Measurements from ENCODE around the gene MAN1B1.
"Not testable (repeated sequence)": the region's sequence is repeated elsewhere in the genome, so short reads cannot be mapped to it uniquely, and the experiment has no call there.

MAN1B1 gene

DNA sequence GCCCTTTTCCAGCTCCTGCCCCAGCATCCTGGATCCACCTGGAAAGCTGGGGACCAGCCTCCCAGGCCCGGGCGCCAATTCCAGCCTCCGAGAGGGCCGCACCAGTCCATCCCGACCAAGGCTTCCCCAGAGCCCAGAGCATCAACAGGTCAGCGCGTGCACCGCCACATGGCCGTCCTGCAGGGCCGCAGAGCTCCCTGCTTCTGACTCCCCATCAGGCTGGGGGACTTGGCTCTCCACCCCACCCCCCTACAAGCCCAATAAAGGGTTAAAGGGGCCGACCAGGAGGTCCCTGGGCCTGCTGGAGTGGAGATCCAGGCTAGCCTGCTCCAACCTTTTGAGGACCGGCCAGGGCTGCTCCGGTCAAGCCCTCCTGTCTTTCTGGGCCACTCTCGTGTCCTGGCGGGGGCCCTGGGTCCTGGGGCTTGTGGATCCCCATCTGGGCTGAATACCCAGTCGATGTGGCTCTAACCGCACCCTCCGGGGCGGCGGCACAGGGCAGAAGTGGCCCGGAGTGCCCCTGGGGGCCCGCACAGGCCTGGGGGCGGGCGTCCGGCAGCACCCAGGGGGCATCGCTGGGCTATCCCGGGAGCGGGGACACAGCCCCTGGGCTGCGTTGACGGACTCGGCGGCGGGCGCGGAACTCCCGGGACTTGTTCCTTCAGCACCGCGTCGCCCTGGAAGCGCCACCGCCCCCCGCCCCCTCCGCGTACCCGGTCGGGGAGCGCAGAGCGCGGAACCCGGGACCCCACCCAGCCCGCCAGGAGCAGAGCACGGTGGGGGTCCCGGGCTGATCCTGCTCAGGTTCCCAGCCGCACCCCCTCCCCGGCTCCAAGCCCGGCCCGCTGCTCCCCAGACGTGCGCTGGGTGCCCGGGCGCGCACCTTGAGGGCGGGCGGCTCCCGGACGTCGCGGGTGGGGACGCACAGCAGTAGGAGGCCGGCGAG, 33.5 kb upstream of the MAN1B1 start:
- DNase-seq (ENCODE audit: low read depth), result no peak

DNA sequence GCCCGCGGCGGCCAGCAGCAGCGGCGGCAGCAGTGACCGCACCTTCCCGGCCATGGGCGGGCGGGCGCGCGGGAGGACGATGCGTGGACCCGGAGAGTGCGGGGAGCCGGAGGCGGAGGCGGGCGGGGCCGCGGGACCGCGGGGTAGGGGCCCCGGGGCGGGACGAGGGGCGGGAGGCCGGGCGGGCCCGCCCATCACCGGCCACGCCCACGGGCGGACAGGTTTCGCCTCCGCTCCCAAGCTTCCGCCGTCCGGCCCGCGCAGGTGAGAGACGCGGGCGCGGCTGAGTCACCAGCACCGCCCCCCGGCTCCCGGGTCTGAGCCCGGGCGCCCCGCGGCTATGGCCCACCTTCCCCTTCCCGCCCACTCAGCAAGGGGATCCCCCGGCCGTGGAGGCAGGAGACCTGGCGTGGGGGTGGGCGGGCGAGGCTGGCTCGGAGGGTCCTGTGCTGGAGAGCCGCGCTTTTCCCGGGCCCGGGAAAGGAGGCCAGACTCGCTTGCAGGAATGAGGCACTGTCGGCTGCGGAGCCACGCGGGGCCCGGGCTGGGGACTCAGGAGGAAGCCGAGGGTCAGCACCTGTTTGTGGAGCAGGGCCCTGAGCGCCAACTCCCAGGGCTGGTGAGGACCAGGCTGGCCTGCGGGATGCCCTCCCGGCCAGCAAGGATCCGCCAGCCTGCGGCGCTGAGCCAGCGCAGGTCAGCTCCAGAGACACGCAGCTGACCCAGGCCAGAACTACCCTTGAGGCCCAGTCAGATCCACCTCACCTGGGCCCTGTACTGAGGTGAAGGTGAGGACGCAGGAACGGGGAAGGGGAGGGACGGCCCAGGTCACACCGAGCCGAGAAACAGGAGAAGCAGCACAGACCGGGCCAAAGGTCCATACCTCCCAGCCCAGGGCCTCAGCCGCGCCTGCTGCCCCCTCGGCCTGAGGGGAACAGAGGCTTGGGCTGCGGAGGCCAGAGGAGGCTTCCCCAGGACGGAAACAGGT, 32.5 kb upstream of the MAN1B1 start, which contains the start of gene ENTPD2:
TSS of gene ENTPD2 (minus strand) at position 118 of the 988 bp plus-strand sequence. CDS start at position 54, 64 bp downstream.
- DNase-seq (ENCODE audit: low read depth), result no peak

DNA sequence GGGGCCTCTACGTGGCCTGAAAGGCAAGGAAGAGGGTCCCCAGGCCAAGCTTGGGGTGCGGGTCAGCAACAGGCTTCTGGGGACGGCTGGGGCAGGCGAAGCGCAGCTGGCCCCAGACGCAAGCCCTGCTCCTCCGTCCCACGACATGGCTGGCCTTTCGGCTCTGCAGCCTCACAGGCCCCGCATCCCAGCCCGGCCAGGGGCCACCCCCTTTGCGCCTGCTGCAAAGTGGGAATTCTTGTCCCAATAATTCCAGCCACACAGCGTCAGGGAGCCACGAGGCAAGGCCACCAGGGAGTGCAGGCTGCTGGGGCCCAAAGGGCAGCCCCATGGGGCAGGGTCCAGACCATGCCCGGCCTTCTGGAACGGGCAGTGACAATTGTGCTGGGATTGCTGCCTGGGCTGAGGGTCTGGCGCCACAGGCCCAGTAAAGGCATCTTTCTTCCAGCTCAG, 31.8 kb upstream of the MAN1B1 start:
- DNase-seq (ENCODE audit: low read depth), result no peak

DNA sequence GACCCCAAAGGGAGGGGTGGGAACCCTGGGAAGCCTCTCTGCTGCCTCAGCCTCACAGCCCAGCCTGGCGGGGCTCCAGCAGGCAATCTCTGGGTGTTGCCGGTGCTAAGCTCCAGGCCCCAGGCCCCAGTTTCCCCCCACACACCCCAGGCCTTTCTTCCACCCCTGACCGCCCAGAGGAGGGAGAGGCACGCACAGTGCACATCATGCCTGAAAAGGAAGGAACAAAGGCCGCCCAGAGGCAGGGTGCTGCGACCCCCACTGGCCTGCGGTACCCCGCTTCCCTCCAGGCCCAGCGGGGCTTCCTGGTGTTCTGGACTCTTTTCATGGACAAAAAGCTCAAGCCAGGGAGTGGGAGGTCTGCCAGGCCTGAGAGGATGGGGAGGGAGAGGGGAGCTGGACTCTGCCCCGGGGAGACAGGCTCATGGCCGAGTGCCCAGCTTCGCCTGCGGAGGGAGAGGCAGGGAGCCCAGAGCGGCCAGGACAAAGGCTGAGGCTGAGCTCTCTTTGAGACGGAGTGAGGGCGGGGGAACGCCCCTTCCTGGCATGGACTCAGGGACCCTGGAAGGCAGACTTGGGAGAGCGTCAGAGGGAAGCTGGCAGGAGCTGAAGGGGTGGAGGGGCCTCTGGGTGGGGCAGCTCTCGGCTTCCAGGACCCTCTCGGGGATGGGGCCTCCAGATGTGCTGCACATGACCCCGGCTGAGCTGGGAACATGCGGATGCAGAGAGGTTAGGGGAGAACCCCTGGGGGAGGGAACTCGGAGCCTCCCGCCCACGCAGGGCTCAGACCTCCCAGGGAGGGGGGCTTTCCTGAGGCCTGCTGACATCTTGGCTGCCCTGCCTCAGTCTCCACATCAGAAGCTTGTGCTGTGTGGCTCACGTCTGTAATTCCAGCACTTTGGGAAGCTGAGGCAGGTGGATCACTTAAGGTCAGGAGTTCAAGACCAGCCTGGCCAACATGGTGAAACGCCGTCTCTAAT, 31.1 kb upstream of the MAN1B1 start:
- no peak for DNase-seq (ENCODE audit: low read depth)

DNA sequence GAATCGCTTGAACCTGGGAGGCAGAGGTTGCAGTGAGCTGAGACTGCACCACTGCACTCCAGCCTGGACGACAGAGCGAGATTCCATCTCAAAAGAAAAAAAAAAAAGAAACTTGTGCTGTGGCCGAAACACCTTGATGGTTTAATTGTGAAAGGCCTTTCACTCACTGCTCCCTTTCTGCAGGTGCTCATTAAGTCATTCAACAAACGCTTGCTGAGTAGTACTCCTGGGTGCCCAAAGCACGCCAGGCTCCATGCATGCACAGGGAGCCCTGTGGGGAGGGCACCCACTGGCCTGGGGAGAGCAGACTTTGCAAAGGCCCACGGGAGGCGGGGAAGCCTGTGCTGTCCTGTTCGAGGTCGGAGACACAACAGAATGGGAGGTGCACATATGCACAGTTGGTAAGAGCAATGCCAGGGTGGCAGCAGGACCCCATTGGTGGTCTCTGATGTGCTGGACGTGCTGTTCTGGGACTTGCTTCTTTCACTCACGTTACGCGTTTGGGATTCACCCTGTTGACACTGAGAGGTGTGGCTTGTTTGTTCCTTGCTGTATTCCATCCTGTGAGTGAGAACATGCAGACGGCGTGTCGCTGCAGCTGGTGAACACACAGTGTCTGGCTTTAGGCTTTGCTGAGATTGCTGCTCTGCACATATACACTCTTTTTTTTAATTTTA, 29.9 kb upstream of the MAN1B1 start:
- no peak for DNase-seq (ENCODE audit: low read depth)

DNA sequence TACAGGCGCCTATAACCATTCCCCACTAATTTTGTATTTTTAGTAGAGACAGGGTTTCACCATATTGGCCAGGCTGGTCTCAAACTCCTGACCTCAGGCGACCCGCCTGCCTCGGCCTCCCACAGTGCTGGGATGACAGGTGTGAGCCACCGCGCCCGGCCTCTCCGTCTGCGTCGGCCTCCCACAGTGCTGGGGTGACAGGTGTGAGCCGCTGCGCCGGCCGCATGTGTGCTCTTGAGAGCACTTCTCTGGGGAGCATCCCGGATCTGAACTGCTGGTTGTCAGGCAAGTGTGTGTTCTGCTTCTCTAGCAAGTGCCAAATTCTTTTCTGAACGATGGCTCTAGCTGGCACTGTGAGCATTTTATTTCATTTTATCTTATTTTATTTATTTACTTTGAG, 29.2 kb upstream of the MAN1B1 start:
- no peak for DNase-seq (ENCODE audit: low read depth)

DNA sequence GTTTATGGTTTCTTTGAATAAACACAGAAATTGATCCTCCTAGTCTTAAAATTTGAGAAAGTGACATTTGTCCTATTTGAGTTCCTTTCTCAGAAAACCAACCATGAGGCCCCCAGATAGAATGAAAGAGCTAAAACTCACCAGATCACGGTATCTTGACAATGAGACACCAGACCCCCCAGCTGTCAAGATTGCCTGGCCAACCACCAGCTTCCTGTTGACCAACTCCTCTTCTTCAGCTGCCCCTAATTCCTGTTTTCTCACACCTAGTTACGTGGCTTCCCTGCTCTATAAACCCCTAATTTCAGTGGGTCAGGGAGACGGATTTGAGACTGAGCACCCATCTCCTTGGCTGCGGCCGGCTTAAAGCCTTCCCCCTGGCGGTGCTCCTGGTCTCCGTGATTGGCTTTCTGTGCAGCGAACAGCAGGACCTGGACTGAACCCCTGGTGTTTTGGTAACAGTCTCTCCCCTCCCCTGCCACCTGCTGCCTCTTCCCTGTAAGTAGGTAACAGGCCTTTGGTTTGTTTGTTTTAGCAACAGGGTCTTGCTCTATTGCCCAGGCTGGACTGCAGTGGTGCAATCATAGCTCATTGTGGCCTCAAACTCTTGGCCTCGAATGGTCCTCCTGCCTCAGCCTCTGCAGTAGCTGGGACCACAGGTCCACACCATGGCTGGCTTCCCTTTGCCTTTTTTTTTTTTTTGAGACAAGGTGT, 28.1 kb upstream of the MAN1B1 start:
- DNase-seq (ENCODE audit: low read depth), result no peak

DNA sequence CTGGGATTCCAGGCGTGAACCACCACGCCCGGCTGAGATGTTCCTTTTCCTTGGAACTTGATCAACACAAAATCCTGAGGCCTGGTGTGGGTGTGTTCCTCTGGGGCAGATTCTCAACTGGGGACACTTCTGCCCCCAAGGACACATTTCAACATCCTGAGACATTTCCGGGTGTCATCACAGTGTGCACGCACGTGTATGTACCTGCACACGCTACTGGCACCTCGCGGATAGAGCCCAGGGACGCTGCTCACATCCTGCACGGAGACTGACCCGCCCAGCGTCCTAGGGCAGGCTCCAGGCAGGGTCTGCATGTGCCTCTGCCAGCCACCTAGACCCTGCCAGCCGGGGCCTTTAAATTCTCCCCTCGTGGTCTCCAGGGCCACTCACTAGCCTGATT, 24.4 kb upstream of the MAN1B1 start:
- DNase-seq (ENCODE audit: low read depth), result no peak

DNA sequence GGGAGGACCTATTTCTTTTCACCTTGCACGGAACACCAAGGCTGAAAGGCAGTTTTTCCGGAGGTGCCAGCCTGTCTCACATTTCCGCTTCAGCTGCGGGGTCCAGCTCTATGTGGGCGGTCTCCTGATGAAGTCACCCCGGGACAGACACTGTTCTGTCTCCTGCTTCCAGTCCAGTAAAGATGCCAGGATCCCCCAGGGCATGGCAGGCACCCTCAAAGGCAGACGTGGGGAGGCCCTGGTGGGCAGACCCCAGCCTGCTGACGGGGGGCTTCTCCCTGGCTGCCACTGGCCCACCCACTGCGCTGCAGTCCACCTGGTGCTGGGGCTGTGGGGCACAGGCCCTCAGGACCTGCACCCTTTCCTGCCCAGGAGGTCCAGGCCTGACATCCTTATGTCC, 24.0 kb upstream of the MAN1B1 start:
- not testable (repeated sequence) for DNase-seq (ENCODE audit: low read depth)

DNA sequence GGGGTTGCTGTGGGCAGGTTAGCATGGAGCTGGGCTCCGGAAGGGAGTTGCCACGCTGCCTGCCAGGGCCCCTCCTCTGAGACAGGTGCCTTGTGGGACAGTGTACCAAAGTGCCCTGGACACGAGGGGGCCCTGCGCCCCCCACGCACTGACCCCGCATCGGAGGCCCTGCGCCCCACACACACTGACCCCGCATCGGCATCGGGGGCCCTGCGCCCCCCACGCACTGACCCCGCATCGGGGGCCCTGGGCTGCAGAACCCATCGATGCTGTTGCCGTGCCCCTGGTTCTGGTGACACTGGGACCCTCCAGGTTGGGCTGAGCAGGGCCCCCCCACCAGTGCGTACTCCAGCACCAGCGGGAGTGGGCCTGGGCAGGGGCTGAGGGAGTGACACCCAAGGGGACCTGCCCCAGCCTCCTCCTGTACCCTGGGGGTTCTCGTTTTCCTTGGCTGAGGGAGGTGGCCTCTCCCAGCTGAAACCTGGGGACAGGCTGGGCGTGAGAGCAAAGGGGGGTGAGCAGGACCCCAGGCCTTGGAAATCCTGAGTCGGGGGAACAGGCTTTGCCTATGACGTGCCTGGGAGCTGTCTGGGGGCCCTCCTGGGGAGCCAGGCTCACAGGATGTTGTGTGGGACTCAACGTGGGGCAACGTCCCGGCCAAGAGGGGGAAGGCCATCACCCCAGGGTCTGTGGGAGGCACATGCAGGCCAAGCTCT, 23.3 kb upstream of the MAN1B1 start:
- no peak for DNase-seq (ENCODE audit: low read depth)

DNA sequence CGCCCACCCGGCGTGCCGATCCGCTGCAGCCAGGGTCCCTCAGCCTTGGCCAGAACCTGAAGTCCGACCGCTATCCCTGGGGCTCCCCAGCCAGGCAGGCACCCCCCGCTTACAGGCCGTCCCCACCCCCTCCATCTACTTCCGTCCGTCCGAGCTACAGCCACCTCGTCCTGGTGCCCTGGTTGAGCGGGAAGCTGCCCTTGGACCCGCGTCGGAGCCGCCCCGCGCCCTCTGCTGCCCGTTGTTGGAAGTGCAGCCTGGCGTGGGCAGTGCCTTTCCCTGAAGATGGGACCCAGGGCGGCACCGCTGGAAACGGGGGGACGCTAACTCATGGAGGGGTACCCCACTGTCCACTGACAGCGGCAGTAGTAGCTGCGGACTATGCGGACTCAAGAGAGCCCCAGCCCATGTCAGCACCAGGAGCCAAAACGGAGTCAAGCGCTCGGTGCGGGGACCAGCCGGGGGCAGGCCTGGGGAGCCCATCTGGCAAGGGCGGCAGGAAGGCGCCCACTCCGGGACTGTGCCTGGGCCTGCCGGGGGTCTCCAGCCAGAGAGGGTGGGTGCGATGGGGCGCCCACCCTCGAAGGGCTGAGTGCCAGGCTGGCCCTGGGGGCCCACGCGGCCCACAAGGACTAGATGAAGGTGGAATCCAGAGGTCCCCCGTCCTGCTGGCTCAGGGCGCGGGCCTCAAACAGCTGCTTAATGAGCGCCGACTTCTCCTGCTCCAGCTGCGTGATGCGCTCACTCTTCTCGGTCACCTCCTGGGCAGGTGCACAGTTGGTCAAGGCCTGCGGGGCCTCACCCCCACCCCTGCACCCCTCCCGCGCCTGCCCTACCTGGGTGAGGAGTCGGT, 22.5 kb upstream of the MAN1B1 start:
- DNase-seq (ENCODE audit: low read depth), result peak; percentile 62

DNA sequence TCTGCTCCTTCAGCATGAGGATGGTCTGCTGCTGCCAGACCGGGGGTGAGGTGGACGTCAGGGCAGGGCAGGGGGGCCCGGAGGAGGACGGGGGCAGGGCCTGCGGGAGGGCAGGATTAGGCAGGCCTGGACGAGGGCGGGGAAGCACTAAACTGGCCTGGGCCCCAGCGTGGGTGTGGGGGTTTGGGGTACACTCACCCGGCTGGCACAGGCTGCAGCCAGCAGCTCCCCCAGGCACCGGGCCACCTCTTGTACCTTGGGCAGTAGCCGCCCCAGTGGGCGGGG, 22.0 kb upstream of the MAN1B1 start:
- no peak for DNase-seq (ENCODE audit: low read depth)

DNA sequence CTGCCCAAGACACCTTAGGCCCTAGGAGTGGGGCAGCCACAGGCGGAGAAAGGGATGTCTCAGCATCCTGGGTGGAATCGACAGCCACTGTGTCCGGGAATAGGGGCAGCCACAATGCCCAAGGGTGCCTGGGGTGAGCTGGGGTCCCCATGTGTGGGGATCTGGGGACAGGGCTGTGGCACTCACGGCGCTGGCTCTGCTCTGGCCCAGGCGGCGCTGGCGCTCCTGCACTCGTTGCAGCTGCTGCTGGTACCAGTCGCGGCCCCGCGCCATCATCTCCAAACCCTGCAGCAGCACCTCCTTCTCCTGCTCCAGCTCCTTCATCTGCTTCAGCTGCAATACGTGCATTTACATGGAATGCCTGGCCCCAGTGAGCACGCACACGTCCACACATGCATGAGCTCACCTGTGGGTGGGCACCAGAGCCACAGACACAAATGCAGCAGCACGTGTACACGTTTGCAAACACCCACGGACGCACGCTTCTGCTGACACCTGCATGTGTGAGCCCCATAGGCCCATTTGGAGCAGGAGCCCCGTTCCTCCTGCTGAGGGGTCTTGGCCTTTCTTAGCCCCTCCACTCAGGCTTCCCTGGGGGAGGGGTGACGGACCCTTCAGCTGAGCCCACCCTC, 21.3 kb upstream of the MAN1B1 start:
- DNase-seq (ENCODE audit: low read depth), result no peak

DNA sequence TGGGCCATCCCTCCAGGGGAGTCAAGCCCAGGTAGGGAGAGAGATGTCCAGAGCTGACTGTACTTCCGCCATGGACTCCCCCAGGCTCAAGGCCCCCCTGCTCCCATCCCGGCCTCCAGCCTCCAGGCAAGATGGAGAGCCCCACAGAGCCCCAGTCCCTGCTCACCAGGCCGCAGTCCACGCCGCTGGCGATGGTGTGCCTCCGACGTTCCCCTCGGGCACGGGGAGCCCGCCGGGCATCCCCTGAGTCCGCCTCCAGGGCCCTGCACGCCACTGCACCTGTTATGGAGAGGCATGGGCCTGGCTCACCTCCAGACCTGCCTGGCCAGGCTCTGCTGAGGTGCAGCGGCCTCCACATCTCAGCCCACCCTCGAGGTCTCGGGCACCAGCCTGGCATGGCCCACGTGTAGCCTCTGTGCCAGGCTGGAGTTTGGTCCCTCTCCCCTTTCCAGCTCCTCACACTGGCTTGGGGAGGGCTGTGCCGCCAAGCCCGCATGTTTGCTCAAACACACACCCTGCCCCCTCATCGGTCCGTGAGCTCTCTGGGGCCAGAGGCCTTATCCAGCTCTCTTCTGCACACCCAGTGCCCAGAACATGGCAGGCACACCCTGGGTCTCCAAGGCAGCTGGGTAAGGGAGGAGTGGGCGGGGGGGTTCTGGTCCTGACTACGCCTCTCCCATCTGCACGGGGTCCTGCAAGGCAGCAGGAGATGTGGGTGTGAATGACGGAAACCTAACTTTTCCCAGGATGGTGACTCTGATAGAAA, 20.5 kb upstream of the MAN1B1 start:
- no peak for DNase-seq (ENCODE audit: low read depth)

DNA sequence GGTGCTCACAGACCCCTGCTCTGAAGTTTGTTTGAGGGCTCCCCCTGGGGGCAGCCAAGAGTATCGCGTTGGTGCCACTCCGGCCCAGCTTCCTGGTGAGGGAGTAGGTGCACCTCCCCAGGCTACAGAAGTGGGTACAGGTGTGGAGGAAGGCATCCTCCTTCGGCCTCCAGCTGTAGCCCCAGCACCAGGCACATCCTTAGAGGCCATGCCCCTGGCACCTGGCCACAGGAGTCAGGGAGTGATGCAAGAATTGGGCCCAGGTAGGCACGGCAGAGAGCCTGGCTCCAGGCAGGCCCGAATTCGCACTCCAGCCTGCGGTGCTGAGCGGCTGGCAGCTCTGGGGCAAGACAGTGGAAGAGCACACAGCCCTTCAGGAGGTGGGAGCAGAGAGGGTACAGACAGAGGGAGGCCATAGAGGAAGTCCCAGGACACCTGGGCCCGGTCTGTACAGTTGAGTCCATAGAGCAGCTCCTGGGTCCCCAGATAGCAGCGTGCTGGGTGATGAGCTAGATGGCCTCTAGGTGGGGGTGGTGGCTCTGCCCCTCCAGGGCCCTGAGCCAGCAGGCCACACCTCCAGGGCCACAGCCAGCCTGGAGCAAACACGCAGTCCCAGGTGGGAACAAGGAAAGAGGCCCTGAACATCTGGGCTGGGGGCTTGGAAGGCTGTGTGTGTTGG, 18.8 kb upstream of the MAN1B1 start:
- DNase-seq (ENCODE audit: low read depth), result peak; percentile 86

DNA sequence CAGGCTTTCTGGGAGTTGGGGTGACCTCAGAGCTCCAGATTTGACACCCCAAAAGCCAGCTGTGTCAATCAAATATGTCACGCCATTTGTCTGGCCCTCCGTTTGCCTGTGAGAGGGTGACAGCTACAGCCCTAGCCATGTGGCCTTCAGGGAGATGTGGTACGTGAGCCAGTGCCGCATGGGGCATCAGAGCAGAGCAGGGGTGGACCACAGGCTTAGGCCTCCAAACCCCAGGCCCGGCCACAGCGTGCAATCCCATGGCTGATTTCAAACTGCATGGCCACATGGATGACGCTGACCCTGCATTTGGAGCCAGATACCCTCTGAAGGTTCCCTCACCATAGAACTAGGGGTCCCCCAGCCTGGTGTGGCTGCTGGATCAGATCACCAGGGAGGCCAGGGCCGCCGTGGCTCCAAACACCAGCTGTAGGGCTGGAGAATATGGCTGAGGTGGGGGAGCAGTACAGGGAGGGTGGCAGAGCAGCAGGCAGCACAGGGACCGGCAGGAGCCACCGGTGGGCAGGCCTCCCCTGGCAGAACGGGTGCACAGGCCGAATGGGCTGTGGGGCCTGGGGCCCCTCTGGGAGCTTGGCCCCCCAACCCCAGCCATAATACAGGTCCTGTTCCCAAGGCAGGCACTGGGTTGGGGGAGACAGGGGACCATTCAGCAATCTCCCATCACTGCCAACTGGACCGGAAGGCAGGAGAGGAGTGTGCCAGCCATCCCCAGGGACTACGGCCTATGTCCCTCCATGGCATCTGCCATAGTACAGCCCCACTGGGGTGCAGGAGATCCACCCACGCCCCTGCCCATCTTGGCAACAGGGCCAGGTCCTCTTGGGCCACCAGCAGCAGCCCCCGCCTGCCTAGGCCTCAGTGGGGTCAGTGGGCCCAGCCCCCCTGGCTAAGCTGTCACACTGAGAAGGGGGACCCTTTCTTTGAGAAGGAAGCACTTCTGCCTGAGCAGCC, 18.0 kb upstream of the MAN1B1 start:
- no peak for DNase-seq (ENCODE audit: low read depth)
